ENCODE measurements around the gene SOX13. TPM values are rescaled to one million over a fixed set of nuclear protein-coding genes. Genes with fewer than 3 reads are reported as not detected.
A peak's percentile ranks its signal among the peaks of the same experiment; 100 is the strongest.

SOX13 gene
- total and polyA plus RNA-seq, 2 of the 4 experiments (the other 2 are of a cell fraction), result 0.54 to 3.5 TPM

DNA sequence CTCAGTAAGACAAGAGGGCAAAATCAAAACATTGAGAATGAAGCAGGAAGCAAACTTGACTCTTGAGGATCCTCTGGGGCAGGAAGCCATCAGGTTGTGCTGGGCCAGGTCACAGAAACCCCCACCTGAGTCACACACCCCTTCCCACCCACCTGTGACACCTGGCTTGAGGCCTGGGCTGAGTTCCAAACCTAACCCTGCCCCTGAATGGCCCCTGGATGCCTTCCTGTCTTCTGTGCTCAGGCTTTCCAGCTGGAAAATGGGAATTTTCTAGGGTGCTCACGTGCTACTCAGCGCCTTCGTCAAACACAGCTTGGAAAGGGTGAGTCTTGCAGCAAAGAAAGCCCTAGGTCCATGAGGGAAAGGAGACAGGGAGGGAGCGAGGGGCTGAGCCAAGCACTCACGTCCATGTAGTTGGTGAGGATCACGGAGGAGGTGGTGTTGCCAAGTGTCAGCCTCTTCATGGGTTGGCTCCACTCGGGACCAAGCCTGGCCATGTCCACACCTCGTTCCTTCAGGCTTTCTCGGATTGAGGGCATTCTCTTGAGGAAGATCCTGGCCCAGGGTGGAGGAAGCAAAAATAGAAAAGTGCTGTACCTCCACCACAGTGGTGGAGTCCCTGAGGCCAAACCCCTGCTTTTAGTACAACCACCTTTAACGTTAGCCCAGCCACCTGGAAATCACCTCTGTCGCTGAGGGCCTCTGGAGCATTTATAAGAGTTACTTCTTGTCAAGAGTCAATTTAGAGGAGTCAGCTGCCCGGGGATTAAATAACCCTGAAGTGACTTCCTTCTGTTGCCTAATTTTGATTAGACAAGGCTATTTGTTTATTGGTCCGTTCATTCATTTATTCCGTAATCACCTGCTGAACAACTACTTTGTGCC, 88.9 kb downstream of the SOX13 start (continued):
- TF ChIP-seq RCOR1 (IDR thresholded peaks at IDR 0.05; ENCODE audit: insufficient replicate concordance, low read length) (no peak), FOS (IDR thresholded peaks at IDR 0.05; ENCODE audit: low read depth, low read length) (no peak)

DNA sequence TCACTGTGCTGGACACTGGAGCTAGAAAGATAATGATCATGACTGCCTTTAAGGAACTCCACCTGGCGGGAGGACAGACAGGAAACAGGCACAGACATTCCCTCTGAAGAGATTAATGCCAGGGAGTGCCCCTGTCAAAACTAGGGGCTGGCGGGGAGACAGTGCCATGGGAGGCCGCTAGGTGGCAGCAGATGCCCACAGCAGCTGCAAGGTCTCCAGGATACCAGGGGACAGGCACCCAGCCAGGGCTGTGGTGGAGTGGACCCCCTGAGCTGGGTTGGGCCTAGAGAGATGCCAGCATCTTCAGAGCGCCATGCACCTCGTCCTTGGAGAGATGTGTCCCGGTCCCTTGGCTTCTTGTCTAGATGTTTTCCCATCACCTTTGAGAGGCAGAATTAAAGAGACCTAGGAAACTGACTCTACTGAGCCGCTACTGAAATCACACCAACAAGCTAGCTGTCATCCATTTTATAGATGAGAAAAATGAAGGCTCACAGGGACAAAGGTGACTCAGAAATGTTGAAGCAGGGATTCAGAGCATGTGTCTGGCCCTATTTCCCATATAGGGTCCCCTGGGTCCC, 89.7 kb downstream of the SOX13 start:
- WGBS, 2 experiments (ENCODE audit: extremely low coverage in 2 of 2, insufficient read length in 1 of 2), result 0% methylated on average over 3 of the region's 7 CpGs; no CpG with 5 or more reads in 1 of the 2 experiments
- H4K91ac ChIP-seq (ENCODE audit: insufficient read depth, low read depth, low read length), result 0 out of 2 replicates have a peak overlapping the region, but pooled peaks have one; percentile 43
- no peak overlapping the region for H3K18ac ChIP-seq (ENCODE audit: low read depth, low read length)
- H2BK15ac ChIP-seq (ENCODE audit: low read depth, low read length), result peak overlapping the region; percentile 3; the same call in 1 of the 3 replicates
- H2AK9ac ChIP-seq (replicated peaks; ENCODE audit: low read depth, low read length, poor library complexity), result peak overlapping the region; percentile 94
- peak overlapping the region; percentile 75; the same call in 1 of the 2 replicates for H2BK20ac ChIP-seq (ENCODE audit: low read depth, low read length)
- peak overlapping the region; percentile 86 for H2AK5ac ChIP-seq (ENCODE audit: low read depth, low read length)
- POLR2A ChIA-PET (ENCODE audit: unreplicated experiment), result no interaction called here
- H3K4me2 ChIP-seq (ENCODE audit: low read depth, low read length), result no peak overlapping the region
- H2BK5ac ChIP-seq (ENCODE audit: low read depth, low read length, poor library complexity, severe bottlenecking), result no peak overlapping the region
- ATAC-seq (ENCODE audit: low read depth), result peak; percentile 98
- H3K56ac ChIP-seq (ENCODE audit: extremely low read depth, insufficient read depth, low read length), result no peak overlapping the region
- no peaks in the 10 kb centered on the region for H3K9me1 ChIP-seq (ENCODE audit: insufficient read depth, low read length)
- peak overlapping the region; percentile 81; the same call in 1 of the 2 replicates for H2BK120ac ChIP-seq (ENCODE audit: low read depth, low read length)
- H3K4me1 ChIP-seq (ENCODE audit: control insufficient read depth, insufficient read depth, low read length), result no peaks in the 10 kb centered on the region
- H3K9me3 ChIP-seq (ENCODE audit: control insufficient read depth, insufficient read depth, low read length), result no peaks in the 10 kb centered on the region
- peak; percentile 56 for DNase-seq
- no peak overlapping the region for H3K23ac ChIP-seq (ENCODE audit: low read depth, low read length)
- intact Hi-C loops (cut with micrococcal nuclease), result loop anchor here (1.0 to 5.0 kb wide), 4 partner anchors 45 to 340 kb away; no protein-coding TSS in a partner anchor
- H3K36me3 ChIP-seq (ENCODE audit: control insufficient read depth, insufficient read depth, low read length), result no peaks in the 10 kb centered on the region
- no peak overlapping the region for H4K5ac ChIP-seq (ENCODE audit: low read depth, low read length)
- H3K9ac ChIP-seq (ENCODE audit: low read depth, low read length), result no peak overlapping the region
- no peaks in the 10 kb centered on the region for H3K79me1 ChIP-seq (ENCODE audit: low read depth in 1 of 2, low read length in 2 of 2)
- dilution Hi-C loops (cut with HindIII; ENCODE audit: low sequenced_read_pairs, unreplicated experiment), result loop anchor here (25.0 kb wide), 1 partner anchor 225 kb away; no protein-coding TSS in a partner anchor
- in situ Hi-C loops (cut with MboI; ENCODE audit: low sequenced_read_pairs), result no loop called here
- peak overlapping the region; percentile 60 for H2AFZ ChIP-seq (replicated peaks; ENCODE audit: low read length, poor library complexity)
- peak overlapping the region; percentile 58; the same call in 1 of the 2 replicates for H3K4ac ChIP-seq (ENCODE audit: low read depth, low read length)
- CTCF ChIA-PET, result interaction anchor here (0.5 to 2.6 kb wide), 21 partner anchors 8 to 341 kb away, joined by 3 to 32 read pairs (median 4); partner anchors contain the start of genes GOLT1A, KISS1 and PLEKHA6
- no TSS peak for BruUV-seq (replicated peaks)
- no peaks in the 10 kb centered on the region for H4K20me1 ChIP-seq (ENCODE audit: insufficient read depth, low read length)
- peak overlapping the region in 1 of 2 experiments; percentile 11; a peak in 1 of 4 replicates for H4K8ac ChIP-seq (ENCODE audit: low read depth in 2 of 2, low read length in 2 of 2)
- no peak overlapping the region for H3K27ac ChIP-seq (ENCODE audit: insufficient read depth, low read length)
- H3K4me3 ChIP-seq (ENCODE audit: insufficient read depth, low read depth, low read length), result no peak overlapping the region
- H3K14ac ChIP-seq (replicated peaks; ENCODE audit: low read depth, low read length), result 0 out of 2 replicates have a peak overlapping the region, but pooled peaks have one; percentile 52
- peaks cover 1% of the 10 kb centered on the region; the same call in 1 of the 2 replicates for H3K27me3 ChIP-seq (ENCODE audit: control insufficient read depth, insufficient read depth, low read length)
- TF ChIP-seq, protein P1, sequence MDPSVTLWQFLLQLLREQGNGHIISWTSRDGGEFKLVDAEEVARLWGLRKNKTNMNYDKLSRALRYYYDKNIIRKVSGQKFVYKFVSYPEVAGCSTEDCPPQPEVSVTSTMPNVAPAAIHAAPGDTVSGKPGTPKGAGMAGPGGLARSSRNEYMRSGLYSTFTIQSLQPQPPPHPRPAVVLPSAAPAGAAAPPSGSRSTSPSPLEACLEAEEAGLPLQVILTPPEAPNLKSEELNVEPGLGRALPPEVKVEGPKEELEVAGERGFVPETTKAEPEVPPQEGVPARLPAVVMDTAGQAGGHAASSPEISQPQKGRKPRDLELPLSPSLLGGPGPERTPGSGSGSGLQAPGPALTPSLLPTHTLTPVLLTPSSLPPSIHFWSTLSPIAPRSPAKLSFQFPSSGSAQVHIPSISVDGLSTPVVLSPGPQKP (IDR thresholded peaks at IDR 0.05; ENCODE audit: borderline replicate concordance, low read depth, low read length), result no peak
- TF ChIP-seq POLR2A (IDR thresholded peaks at IDR 0.05; ENCODE audit: low read depth, low read length), result peak; percentile 58
- no peak for TF ChIP-seq BHLHE40 (IDR thresholded peaks at IDR 0.05; ENCODE audit: low read depth, low read length)
- TF ChIP-seq, protein P2, sequence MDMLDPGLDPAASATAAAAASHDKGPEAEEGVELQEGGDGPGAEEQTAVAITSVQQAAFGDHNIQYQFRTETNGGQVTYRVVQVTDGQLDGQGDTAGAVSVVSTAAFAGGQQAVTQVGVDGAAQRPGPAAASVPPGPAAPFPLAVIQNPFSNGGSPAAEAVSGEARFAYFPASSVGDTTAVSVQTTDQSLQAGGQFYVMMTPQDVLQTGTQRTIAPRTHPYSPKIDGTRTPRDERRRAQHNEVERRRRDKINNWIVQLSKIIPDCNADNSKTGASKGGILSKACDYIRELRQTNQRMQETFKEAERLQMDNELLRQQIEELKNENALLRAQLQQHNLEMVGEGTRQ (IDR thresholded peaks at IDR 0.05; ENCODE audit: low read depth, low read length), result no peak
- no peak for TF ChIP-seq MAFK (IDR thresholded peaks at IDR 0.05; ENCODE audit: low read depth, low read length)
- TF ChIP-seq, protein P3, sequence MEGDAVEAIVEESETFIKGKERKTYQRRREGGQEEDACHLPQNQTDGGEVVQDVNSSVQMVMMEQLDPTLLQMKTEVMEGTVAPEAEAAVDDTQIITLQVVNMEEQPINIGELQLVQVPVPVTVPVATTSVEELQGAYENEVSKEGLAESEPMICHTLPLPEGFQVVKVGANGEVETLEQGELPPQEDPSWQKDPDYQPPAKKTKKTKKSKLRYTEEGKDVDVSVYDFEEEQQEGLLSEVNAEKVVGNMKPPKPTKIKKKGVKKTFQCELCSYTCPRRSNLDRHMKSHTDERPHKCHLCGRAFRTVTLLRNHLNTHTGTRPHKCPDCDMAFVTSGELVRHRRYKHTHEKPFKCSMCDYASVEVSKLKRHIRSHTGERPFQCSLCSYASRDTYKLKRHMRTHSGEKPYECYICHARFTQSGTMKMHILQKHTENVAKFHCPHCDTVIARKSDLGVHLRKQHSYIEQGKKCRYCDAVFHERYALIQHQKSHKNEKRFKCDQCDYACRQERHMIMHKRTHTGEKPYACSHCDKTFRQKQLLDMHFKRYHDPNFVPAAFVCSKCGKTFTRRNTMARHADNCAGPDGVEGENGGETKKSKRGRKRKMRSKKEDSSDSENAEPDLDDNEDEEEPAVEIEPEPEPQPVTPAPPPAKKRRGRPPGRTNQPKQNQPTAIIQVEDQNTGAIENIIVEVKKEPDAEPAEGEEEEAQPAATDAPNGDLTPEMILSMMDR (conservative IDR thresholded peaks at IDR 0.05; ENCODE audit: low read depth, low read length), result peak; percentile 99
- TF ChIP-seq CEBPB (IDR thresholded peaks at IDR 0.05; ENCODE audit: low read depth, low read length), result no peak
- TF ChIP-seq RCOR1 (IDR thresholded peaks at IDR 0.05; ENCODE audit: insufficient replicate concordance, low read length), result no peak
